Stomach (tissue), 4 donors: ENCODE results near the gene VGF.

Experiments
- EP300 ChIP-seq: sonication (generic); formaldehyde crosslinking; IDR thresholded peaks from one replicate; pipeline ENCODE4 v1.6.1; 2017; ENCODE audit warnings: antibody characterized with exemption
- POLR2AphosphoS5 ChIP-seq, 3 donors: sonication (generic); formaldehyde crosslinking; IDR thresholded peaks; one replicate each; pipeline ENCODE4 v1.6.1; 2016; ENCODE audit warnings: antibody characterized with exemption in 3 of 3
- TF ChIP-seq, protein P1 (sequence below), 7 experiments: fragments of 450-650 bp in 4 of 7; fragments of 200-600 bp in 3 of 7; sonication (generic) in 3 of 7; IDR thresholded peaks; one replicate each; pipeline ENCODE4 v1.5.1; 2016 to 2019; ENCODE audit warnings: antibody characterized with exemption in 7 of 7, control low read depth in 2 of 7, mild to moderate bottlenecking in 1 of 7

- TF ChIP-seq, protein P1, sequence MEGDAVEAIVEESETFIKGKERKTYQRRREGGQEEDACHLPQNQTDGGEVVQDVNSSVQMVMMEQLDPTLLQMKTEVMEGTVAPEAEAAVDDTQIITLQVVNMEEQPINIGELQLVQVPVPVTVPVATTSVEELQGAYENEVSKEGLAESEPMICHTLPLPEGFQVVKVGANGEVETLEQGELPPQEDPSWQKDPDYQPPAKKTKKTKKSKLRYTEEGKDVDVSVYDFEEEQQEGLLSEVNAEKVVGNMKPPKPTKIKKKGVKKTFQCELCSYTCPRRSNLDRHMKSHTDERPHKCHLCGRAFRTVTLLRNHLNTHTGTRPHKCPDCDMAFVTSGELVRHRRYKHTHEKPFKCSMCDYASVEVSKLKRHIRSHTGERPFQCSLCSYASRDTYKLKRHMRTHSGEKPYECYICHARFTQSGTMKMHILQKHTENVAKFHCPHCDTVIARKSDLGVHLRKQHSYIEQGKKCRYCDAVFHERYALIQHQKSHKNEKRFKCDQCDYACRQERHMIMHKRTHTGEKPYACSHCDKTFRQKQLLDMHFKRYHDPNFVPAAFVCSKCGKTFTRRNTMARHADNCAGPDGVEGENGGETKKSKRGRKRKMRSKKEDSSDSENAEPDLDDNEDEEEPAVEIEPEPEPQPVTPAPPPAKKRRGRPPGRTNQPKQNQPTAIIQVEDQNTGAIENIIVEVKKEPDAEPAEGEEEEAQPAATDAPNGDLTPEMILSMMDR (IDR thresholded peaks at IDR 0.05), result no peak
- TF ChIP-seq EP300, result no peak
- TF ChIP-seq POLR2AphosphoS5 (IDR thresholded peaks at IDR 0.05), result no peak
These were observed 7.7 kb upstream of the VGF start for GRCh38 chr7:101172854-101173751.
